DOHH2 (cell line): ENCODE data around the gene SNCG.
"Not testable (repeated sequence)": the region's sequence is repeated elsewhere in the genome, so short reads cannot be mapped to it uniquely, and the experiment has no call there.

Source experiments
- EZH2phosphoT487 ChIP-seq: fragments of 200-600 bp; sonication (generic); IDR thresholded peaks from 2 replicates; pipeline ENCODE4 v1.6.1; 2017; ENCODE audit warnings: borderline replicate concordance, mild to moderate bottlenecking, antibody characterized with exemption, low read length, moderate library complexity, mixed read lengths
- TF ChIP-seq, protein P1 (sequence below): fragments of 200-600 bp; sonication (generic); IDR thresholded peaks from one replicate; pipeline ENCODE4 v1.5.1; 2014; ENCODE audit warnings: antibody characterized with exemption, mild to moderate bottlenecking, low read depth, low read length; ENCODE audit not compliant: poor library complexity, severe bottlenecking

DNA sequence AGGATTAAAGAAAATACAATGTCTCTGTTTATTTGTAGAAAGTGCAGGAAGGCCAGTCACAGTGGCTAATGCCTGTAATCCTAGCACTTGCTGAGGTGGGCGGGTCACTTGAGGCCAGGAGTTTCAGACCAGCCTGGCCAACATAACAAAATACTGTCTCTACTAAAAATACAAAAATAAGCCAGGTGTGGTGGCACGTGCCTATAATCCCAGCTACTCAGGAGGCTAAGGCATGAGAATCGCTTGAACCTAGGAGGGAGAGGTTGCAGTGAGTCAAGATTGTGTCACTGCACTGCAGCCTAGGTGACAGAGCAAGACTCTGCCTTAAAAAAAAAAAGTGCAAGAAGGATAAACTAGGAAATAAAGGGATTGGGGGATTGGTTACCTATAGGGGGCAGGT is 20.1 kb downstream of the SNCG start:
- TF ChIP-seq, protein P1, sequence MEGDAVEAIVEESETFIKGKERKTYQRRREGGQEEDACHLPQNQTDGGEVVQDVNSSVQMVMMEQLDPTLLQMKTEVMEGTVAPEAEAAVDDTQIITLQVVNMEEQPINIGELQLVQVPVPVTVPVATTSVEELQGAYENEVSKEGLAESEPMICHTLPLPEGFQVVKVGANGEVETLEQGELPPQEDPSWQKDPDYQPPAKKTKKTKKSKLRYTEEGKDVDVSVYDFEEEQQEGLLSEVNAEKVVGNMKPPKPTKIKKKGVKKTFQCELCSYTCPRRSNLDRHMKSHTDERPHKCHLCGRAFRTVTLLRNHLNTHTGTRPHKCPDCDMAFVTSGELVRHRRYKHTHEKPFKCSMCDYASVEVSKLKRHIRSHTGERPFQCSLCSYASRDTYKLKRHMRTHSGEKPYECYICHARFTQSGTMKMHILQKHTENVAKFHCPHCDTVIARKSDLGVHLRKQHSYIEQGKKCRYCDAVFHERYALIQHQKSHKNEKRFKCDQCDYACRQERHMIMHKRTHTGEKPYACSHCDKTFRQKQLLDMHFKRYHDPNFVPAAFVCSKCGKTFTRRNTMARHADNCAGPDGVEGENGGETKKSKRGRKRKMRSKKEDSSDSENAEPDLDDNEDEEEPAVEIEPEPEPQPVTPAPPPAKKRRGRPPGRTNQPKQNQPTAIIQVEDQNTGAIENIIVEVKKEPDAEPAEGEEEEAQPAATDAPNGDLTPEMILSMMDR: not testable (repeated sequence)
- TF ChIP-seq EZH2phosphoT487: not testable (repeated sequence)
